Non-pigmented ciliary epithelial cell (primary cell): ENCODE results near the gene RPL18A.
A peak's percentile ranks its signal among the peaks of the same experiment; 100 is the strongest.

Experiments
- DNase-seq: peaks from one replicate; pipeline ENCODE4 v3.0.0-alpha.2; 2010; ENCODE audit warnings: low read depth

Gene RPL18A

DNA sequence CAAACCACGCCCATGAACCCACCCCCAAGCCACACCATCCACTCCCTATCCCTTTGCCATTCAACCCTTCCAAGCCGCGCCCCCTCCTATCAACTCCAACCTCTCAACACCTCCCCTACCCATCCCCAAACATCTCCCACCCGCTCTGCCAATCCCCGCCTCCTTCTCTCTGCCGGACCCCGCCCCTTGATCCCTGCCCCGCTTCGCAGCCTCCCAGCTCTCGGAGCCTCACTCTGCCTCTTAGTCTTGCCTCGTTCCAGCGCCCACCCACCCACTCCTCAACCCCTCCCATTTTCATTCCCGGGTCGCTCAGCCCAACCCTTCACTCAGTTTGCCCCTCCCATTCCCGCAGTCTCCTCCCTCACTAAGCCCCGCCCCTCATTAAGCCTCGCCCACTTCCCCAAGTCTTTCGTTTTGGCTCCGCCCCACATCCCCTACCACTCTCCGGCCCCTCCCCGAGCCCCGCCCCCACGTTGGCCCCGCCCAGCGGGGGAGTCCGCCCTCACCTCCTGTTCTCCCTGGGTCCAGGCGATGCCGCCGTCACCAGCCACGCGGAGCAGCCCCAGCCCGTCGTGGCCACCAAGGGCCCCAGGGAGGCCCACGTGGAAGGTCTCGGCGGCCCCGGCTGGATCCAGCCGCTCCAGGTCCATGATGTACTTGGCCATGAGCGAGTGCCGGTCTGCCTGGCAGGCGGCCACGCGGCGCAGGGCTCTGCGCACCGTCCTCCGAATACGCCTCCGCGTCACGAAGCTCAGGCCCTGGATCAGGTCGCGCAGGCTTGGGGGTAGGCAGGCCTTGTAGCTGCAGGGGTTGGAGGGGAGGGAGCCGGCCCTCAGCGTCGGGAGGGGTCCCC lies 17.7 kb upstream of the RPL18A start:
- peak; percentile 60 for DNase-seq

DNA sequence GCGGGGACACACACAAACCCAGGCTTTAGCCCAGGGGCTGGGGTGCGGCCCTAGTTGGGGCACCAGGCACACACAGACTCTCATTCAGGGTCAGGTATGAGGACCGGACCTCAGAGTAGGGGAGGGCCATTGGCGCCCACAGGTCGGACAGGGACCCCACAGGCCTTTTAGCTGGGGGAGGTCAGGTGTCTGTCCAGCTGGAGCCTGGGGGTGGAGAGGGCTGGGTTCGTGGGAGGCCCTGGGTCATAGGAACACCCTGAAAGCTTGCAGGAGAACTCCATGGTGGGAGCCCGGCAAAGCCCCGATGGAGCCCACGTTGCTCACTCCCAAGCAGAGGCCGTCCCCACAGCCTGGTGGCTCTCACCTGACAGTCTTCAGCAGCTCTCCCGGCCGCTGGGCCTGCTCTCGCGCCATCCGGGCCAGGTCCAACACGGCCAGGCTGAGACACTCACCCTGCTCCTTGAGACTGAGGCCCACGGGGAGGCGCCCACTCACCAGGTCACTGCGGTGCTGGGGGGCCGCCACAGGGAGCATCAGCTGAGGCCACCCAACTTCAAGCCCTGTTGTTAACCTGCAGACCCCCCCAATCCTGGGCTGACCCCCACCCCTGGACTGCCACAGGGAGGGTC lies 16.9 kb upstream of the RPL18A start:
- no peak for DNase-seq

DNA sequence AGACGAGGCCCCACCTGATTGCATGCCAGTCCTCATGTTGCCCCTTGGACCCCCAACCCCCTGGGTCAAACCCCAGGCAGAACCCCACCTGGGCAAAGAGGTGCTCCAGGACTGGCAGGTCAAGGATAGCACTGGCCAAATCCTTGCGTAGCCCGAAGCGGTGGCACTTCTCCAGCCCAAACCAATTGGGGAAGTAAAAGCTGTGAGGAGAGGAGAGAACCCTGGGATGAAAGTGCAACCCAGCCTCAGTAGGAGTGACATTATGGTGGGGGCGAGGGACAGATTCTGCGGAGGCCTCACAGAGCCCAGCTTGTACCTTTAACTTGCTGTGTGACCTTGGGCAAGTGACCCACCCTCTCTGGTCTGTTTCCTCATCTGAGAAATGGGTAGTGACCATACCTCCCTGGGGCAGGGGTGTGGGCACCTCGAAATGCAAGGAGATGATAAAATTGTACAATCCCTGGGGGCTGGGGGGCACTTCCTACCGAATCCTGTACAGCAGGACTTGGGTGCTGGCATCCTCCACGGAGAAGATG lies 16.4 kb upstream of the RPL18A start:
- no peak for DNase-seq

DNA sequence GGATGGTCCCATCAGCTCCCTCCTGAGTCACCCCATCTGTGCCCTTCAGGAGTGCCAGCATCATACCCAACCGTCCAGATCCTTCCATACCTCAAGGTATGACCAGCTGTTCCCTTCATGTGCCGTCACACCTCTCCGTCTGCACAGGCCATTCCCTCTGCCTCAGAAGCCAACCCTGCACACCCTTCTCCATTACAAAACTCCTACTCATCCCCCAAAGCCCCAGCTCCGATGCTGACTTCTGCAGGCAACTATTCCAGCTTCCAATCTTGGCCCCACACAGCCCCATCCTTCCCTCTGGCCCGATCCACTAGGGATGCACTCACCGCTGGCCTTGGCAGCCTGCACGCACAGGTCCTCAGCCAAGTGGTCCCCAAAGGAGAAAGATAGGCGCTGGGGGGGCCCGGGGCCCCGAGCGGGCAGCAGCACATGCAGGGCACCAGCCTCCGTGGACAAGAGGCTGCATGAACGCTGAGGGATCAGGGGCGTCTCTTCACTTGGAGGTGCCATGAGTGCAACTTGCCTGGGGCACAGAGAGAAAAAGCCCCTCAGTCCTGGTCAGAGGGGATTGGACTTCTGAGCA lies 15.7 kb upstream of the RPL18A start:
- no peak for DNase-seq

DNA sequence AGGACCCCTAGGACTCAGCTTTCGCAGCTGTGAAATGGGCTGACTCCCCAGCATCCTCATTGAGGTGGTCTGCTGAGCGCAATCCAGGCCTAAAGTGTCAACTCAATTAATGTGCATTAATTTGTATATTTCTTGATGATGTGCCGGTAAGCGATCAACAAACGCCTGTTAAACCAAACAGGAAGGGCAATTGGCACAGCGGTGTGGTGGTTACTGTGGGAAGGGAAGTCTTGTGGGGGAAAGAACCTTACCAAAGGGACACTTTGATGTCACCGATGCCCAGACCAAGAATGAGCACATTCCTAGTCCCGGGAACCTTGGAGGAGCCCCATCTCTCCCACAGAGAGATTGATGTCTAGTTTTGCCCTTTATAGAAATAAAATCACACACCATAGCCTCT lies 13.6 kb upstream of the RPL18A start:
- DNase-seq: no peak

DNA sequence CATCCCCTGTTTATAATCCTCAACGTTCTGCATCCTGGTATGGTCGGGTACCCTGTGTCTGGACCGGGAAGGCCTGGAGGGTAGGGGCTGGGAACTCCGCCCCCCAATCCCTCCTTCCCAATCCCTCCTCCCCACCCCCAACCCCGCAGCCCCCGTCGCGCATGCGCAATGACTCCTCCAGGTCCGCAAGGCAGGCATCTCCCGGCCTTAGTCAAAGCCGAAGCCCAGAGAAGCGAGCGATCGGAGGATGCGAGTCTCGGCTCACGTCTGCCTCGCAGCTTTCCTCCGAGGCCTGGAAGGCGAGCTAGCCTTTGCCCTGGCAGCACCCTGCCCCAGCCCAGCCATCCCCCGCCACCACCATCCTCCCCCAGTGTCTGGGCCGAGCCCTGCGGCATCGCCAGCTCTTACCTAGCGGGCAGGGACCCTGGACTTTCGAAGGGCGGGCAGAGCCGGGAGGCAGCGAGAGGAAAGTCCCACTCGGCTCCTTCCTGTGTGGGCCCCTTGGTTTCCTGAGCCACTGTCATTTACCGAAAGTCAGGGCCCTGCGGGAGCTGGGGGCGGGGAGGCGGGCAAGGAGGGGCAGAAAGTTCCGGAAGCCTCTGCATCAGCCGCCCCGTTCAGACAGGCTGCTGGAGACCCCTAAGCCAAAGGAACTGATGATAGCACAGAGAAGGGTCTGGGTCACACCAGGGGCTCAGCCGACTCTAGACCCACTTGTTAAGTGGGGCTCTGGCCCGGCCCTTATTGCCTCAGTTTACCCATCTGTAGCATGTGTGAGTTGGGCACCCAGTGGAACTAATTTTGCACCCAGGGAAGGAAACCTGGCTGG lies 12.0 kb upstream of the RPL18A start, which contains the start of gene JAK3:
Gene JAK3 (minus strand): TSS at position 445 of the 829 bp plus-strand sequence. CDS start 3,565 bp downstream, outside the sequence.
- DNase-seq: no peak

- no peak for DNase-seq
Measured at GRCh38 chr19:17848595-17849292, 11.0 kb upstream of the RPL18A start.

DNA sequence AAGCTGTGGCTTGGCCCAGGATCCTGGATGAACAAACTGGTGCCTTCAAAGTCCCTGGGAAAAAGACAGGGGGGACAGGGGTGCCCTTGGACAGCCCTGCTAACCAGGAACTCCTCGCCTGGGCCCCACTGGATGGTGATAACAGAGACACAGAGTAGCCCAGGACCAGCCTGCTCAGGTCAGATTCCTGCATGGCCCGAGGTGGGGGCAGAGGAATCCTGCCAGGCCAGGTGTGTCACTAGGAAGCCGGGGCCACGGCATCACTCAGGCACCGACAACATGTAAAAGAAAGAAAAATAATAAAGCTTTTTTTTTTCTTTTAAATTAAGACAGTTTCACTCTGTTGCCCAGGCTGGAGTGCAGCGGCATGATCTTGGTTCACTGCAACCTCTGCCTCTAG lies 5.6 kb upstream of the RPL18A start:
- DNase-seq: no peak

DNA sequence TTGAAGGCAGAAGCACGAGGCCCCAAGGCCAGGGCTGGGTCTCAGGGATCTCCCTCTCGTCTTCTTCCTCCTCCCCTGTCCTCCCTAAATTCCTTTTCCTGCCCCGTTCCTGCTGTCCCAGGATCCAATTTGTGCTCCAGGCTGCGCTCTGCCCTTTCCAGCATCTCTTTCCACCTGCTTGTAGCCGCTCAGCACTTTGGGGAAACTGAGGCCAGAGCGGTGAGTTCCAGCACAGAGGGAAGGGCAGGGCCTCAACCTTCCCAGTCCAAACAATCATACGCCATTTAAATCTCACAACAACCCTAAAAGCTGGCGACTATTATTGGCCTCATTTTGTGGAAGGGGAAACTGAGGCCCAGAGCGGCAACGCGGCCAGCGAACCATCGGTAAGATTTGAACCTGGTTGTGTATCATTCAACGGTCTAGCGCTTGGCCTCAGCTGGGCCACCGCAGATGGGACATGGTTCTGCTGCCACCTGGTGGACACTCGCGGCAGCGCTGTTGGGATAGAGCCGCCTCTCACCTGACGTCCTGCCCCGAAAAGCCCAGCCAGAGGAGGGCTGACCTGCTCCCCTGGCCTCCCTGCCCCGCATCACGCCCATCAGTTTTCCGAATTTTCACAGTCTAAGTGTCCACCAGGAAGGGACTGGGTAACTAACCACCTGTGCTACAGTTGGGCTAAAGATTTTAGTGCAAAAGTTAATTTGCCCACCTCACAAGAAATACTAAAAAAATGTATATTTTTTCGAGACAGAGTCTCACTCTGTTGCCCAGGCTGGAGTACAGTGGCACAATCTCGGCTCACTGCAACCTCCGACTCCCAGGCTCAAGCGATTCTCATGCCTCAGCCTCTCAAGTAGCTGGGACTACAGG lies 4.2 kb upstream of the RPL18A start:
- DNase-seq: no peak

GRCh38 chr19:17860331-17860992 lies 752 bp downstream of the RPL18A start:
- no peak for DNase-seq

DNA sequence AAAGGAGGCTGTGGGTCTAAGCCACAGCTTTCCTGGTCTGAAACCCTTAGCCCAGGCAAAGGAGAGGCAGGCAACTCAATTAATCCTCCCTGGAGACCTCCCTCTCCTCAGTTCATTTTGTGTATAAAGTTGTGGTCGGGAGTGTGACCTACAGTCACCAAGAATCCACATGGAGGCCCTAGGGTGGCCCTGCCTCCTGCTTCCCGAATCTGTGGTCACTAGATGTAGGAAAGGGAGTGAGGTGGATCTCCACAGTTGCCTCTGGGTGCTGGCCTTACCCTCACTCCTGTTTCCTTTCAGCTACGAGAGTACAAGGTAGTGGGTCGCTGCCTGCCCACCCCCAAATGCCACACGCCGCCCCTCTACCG lies 1.3 kb downstream of the RPL18A start:
- no peak for DNase-seq

DNA sequence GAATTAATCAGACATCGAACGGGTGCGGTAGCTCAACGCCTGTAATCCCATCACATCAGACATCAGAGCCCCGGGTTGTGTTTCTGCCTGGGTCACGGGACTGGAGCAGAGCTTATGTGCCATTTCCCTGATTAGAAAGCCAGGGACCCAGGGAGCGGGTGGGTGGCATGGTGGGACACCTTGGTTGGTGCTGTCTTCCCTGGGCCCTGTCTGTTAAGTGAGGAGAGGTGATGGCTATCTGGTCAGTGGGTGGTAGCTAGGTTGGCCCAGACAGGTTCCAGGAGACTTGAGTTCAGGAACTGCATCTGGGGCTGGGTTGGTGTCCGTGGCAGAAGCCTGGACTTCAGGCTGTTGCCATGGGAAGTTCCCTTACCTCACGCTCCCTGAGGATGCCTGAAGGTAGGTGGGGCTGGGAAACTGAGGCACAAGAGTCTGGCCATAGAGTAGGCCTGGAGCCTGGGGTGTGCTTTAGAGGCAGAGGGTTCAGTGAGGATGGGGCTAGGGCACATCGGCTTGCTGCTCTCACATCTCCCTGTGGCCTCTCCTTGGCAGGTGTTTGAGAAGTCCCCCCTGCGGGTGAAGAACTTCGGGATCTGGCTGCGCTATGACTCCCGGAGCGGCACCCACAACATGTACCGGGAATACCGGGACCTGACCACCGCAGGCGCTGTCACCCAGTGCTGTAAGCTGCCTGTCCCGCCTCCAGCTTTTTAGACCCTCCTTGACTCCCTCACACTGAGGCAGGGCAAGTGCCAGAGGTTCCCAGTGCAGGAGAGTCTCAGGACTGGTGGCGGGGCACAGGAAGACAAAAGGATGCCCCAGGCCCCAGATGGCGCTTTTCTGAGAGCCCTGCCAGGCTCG lies 2.1 kb downstream of the RPL18A start:
- DNase-seq: no peak

DNA sequence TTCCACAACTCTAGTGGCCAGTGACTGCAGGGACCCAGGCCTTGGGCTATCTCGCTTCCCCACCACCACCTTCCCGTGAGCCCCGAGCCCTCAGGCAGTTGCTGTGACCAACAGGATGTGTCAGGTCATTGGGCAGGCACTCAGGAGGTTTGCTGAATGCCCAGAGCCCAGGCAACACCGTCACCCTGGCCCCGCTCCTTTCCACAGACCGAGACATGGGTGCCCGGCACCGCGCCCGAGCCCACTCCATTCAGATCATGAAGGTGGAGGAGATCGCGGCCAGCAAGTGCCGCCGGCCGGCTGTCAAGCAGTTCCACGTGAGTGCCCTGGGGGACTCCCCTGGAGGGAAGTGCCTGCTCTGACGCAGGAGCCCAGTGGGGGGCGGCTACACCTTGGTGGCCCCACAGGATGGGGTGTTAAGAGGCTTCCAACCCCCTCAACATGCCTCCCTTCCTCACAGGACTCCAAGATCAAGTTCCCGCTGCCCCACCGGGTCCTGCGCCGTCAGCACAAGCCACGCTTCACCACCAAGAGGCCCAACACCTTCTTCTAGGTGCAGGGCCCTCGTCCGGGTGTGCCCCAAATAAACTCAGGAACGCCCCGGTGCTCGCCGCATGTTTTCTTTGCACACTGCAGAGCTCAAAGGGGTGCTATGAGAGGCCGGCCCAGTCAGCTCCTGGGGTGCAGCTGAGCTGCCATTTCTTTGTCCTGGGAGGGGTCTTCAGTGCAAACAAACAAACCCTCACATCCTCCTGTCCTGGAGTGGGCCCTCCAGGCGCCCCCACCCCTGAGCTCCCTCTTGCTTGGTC lies 3.2 kb downstream of the RPL18A start:
- DNase-seq: no peak

- no peak for DNase-seq
Measured at GRCh38 chr19:17863520-17864182, 3.9 kb downstream of the RPL18A start.

- DNase-seq: no peak
Measured at GRCh38 chr19:17865364-17866311, 5.9 kb downstream of the RPL18A start.

- DNase-seq: no peak
Measured at GRCh38 chr19:17866312-17866963, 6.7 kb downstream of the RPL18A start.
